PC-3 (cell line): ENCODE measurements around the gene EIF5A2. TPM values are rescaled to one million over a fixed set of nuclear protein-coding genes. Genes with fewer than 3 reads are reported as not detected.

Source experiments
- ATAC-seq: fragments of 200-7000 bp; cut with Tn5 transposase; 2 replicates; pipeline ENCODE4 v1.9.1; 2020; ENCODE audit warnings: mild to moderate bottlenecking, moderate library complexity
- BruUV-seq: library from RNA; stranded (reverse); fragments of 400-500 nt; replicated peaks from 2 replicates; lab custom pipeline; 2021; lab: Mats Ljungman, UMichigan
- CTCF ChIA-PET: fragments of 300-600 bp; sonication (Branson Sonifier 250); formaldehyde crosslinking; loops from one replicate; lab custom pipeline; 2022; ENCODE audit warnings: antibody characterized with exemption; lab: Charles Lee
- POLR2A ChIA-PET: fragments of 300-600 bp; sonication (Branson Sonifier 250); formaldehyde crosslinking; loops from one replicate; lab custom pipeline; 2022; ENCODE audit warnings: antibody characterized with exemption; ENCODE audit not compliant: unreplicated experiment; lab: Charles Lee
- DNase-seq: peaks from one replicate; pipeline ENCODE4 v3.0.0-alpha.2; 2015
- H2AFZ ChIP-seq: fragments of 300-600 bp; sonication (generic); 2 replicates; pipeline ENCODE4 v1.6.0; 2016; ENCODE audit warnings: antibody characterized with exemption, low read length
- H3F3A ChIP-seq: fragments of 300-600 bp; sonication (generic); one replicate; pipeline ENCODE4 v1.6.0; 2017; ENCODE audit warnings: antibody characterized with exemption, low read length, control low read depth, mild to moderate bottlenecking; ENCODE audit not compliant: unreplicated experiment
- H3K27ac ChIP-seq: fragments of 300-600 bp; sonication (generic); 2 replicates; pipeline ENCODE4 v1.5.1; 2016; ENCODE audit warnings: mild to moderate bottlenecking, low read length
- H3K27me3 ChIP-seq: fragments of 300-600 bp; sonication (generic); 2 replicates; pipeline ENCODE4 v1.6.1; 2016; ENCODE audit warnings: low read length, mixed read lengths
- H3K36me3 ChIP-seq: fragments of 300-600 bp; sonication (generic); 2 replicates; pipeline ENCODE4 v1.6.1; 2016; ENCODE audit warnings: low read depth, mixed run types, low read length, mixed read lengths
- H3K4me1 ChIP-seq: fragments of 300-600 bp; sonication (generic); 2 replicates; pipeline ENCODE4 v1.5.1; 2016; ENCODE audit warnings: low read length; ENCODE audit not compliant: insufficient read depth
- H3K4me2 ChIP-seq: fragments of 300-600 bp; sonication (generic); 2 replicates; pipeline ENCODE4 v1.6.0; 2016; ENCODE audit warnings: low read length
- H3K4me3 ChIP-seq: fragments of 300-600 bp; sonication (generic); 2 replicates; pipeline ENCODE4 v1.5.1; 2016; ENCODE audit warnings: mild to moderate bottlenecking, low read length, mixed read lengths
- H3K79me2 ChIP-seq: fragments of 300-600 bp; sonication (generic); 2 replicates; pipeline ENCODE4 v1.6.1; 2017; ENCODE audit warnings: low read length, mixed read lengths
- H3K9ac ChIP-seq: fragments of 300-600 bp; sonication (generic); 2 replicates; pipeline ENCODE4 v1.6.0; 2016; ENCODE audit warnings: mild to moderate bottlenecking, low read length
- H3K9me2 ChIP-seq: fragments of 300-600 bp; sonication (generic); replicated peaks from 2 replicates; pipeline ENCODE4 v1.6.1; 2016; ENCODE audit warnings: mixed run types, low read length, mixed read lengths
- H3K9me3 ChIP-seq: fragments of 300-600 bp; sonication (generic); 2 replicates; pipeline ENCODE4 v1.6.1; 2016; ENCODE audit warnings: low read length, mixed read lengths
- H4K20me1 ChIP-seq: fragments of 300-600 bp; sonication (generic); 2 replicates; pipeline ENCODE4 v1.6.1; 2016; ENCODE audit warnings: low read length, mixed read lengths
- EZH2 ChIP-seq: fragments of 300-600 bp; sonication (generic); IDR thresholded peaks from one replicate; pipeline ENCODE4 v1.6.1; 2017; ENCODE audit warnings: antibody characterized with exemption, mild to moderate bottlenecking, low read length; ENCODE audit not compliant: unreplicated experiment
- EZH2phosphoT487 ChIP-seq: fragments of 300-600 bp; sonication (generic); IDR thresholded peaks from 2 replicates; pipeline ENCODE4 v1.6.1; 2018; ENCODE audit warnings: mild to moderate bottlenecking, antibody characterized with exemption, low read length, borderline replicate concordance
- intact Hi-C: fragments of 100-400 bp; cut with micrococcal nuclease; formaldehyde crosslinking; loops from 2 replicates; pipeline ENCODE4 v1.9.0; 2023
- total RNA-seq: library from RNA; depleted of rRNA; stranded (reverse); fragments of >200 nt; gene quantifications from 2 replicates; pipeline ENCODE4 v1.2.3, GENCODE V29; 2014
- TF ChIP-seq, protein P1 (sequence below): fragments of 300-600 bp; sonication (generic); conservative IDR thresholded peaks from 2 replicates; pipeline ENCODE4 v1.5.1; 2017; ENCODE audit warnings: antibody characterized with exemption, low read depth, mild to moderate bottlenecking, low read length

Gene EIF5A2
- total RNA-seq, 1 experiment from 2014 or later, result 11.1 TPM

DNA sequence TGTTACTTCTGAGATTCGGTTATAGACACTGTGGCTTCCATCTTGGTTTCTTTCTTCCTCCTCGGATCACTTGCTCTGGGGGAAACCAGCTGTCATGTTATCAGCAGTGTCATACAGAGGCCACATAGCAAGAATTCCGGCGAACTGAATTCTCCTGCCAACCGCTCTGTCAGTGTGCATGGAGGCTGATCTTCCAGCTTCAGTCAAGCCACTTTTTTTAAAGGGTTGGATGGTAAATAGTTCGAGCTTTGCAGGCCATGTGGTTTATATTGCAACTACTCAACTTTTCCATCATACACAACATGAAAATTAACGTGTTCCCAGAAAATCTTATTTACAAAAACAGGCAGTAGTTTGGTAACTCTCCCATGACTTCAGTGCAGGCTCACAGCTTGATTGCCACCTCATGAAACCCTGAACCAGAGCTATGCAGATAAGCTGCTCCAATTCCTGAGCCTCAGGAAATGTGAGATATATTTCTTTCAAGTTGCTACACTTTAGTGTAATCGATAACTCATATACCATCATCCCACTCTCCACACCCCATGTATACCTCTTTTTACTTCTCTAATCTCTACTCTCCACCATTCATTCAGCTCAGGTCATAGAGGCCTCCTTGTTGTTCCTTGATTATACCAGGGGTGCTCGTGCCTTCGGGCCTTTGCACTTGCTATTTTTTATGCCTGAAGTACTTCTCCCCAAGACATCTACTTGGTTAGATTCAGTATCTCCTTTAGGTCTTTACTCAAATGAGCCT lies 45.6 kb downstream of the EIF5A2 start:
- Histone ChIP-seq H3K4me1 (peaks cover 7% of the 10 kb centered on the region), H2AFZ (no peak overlapping the region), H3K9ac (no peak overlapping the region), H3F3A (peaks cover 26% of the 10 kb centered on the region), H3K27me3 (no peaks in the 10 kb centered on the region), H3K36me3 (peaks cover 20% of the 10 kb centered on the region), H3K4me2 (no peak overlapping the region), H3K27ac (no peak overlapping the region), H3K9me2 (no peaks in the 10 kb centered on the region), H3K9me3 (no peaks in the 10 kb centered on the region), H3K4me3 (no peak overlapping the region), H3K79me2 (peaks cover 11% of the 10 kb centered on the region), H4K20me1 (peaks cover 23% of the 10 kb centered on the region)
- intact Hi-C loops, result no loop called here
- no peak for DNase-seq
- ChIA-PET POLR2A (no interaction called here), CTCF (interaction anchor here (0.9 kb wide), 1 partner anchor 10 kb away, joined by 3 read pairs; no protein-coding TSS in a partner anchor)
- no peak for ATAC-seq
- TF ChIP-seq, protein P1, sequence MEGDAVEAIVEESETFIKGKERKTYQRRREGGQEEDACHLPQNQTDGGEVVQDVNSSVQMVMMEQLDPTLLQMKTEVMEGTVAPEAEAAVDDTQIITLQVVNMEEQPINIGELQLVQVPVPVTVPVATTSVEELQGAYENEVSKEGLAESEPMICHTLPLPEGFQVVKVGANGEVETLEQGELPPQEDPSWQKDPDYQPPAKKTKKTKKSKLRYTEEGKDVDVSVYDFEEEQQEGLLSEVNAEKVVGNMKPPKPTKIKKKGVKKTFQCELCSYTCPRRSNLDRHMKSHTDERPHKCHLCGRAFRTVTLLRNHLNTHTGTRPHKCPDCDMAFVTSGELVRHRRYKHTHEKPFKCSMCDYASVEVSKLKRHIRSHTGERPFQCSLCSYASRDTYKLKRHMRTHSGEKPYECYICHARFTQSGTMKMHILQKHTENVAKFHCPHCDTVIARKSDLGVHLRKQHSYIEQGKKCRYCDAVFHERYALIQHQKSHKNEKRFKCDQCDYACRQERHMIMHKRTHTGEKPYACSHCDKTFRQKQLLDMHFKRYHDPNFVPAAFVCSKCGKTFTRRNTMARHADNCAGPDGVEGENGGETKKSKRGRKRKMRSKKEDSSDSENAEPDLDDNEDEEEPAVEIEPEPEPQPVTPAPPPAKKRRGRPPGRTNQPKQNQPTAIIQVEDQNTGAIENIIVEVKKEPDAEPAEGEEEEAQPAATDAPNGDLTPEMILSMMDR, result no peak
- TF ChIP-seq EZH2 (no peak), EZH2phosphoT487 (no peak)
- BruUV-seq, result no TSS peak

DNA sequence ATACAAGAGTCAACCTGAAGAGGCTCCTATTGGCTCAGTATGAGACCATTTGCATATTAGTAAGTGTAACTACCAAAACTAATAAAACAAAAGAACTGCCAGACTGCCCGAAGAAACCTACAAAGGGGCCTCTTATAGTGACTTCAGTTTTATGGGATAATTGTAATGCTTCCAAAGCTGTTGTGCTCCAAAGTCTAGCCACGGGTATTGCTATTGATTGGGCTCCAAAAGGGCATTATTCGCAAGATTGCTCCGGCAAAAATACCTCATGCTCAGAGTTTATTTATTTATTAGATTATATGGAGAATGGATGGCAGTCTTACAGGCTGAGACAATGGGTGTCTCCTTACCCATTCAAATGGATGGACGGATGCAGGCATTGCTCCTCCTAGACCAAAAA lies 49.8 kb downstream of the EIF5A2 start:
- ATAC-seq (no peak), DNase-seq (no peak)
- H3K79me2 ChIP-seq, result no peaks in the 10 kb centered on the region
- ChIA-PET CTCF (no interaction called here), POLR2A (no interaction called here)
- H3K27ac ChIP-seq, result no peak overlapping the region
- H4K20me1 ChIP-seq, result no peaks in the 10 kb centered on the region
- H3F3A ChIP-seq, result no peaks in the 10 kb centered on the region
- no peak for TF ChIP-seq EZH2phosphoT487
- no peak for TF ChIP-seq EZH2
- TF ChIP-seq, protein P1, result no peak
- no peaks in the 10 kb centered on the region for H3K27me3 ChIP-seq
- intact Hi-C loops, result no loop called here
- no peaks in the 10 kb centered on the region for H3K4me1 ChIP-seq
- no TSS peak for BruUV-seq
- H3K9me3 ChIP-seq, result no peaks in the 10 kb centered on the region
- H3K9ac ChIP-seq, result no peak overlapping the region
- no peak overlapping the region for H2AFZ ChIP-seq
- no peak overlapping the region for H3K4me2 ChIP-seq
- no peaks in the 10 kb centered on the region for H3K36me3 ChIP-seq
- H3K4me3 ChIP-seq, result no peak overlapping the region
- no peaks in the 10 kb centered on the region for H3K9me2 ChIP-seq

DNA sequence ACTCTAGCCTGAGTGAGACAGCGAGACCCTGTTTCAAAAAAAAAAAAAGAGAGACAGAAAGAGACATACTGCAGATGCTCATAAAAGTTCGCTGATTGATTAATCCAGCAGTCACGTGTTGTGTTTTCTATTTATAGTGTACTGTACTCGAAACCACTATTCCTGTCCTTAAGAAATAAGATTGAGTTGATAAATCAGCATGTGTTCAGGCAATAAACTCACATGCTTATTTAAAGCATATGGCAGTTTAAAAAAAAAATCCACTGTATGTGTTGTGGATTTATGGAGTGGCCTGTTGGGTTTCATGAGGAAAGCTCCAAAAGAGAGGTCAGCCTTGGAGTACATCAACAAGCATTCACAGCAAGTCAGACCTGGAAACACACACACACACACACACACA lies 56.1 kb downstream of the EIF5A2 start:
- POLR2A ChIA-PET, result interaction anchor here (0.7 kb wide), 1 partner anchor 615 kb away, joined by 18 read pairs; no protein-coding TSS in a partner anchor
- Histone ChIP-seq H3K27ac (no peak overlapping the region), H4K20me1 (no peaks in the 10 kb centered on the region), H3F3A (no peaks in the 10 kb centered on the region), H2AFZ (no peak overlapping the region), H3K9me2 (no peaks in the 10 kb centered on the region), H3K79me2 (no peaks in the 10 kb centered on the region), H3K9ac (no peak overlapping the region), H3K27me3 (no peaks in the 10 kb centered on the region), H3K4me3 (no peak overlapping the region), H3K36me3 (no peaks in the 10 kb centered on the region), H3K4me2 (no peak overlapping the region), H3K4me1 (no peaks in the 10 kb centered on the region), H3K9me3 (no peaks in the 10 kb centered on the region)
- ATAC-seq, result no peak
- TF ChIP-seq, protein P1, result no peak
- TF ChIP-seq EZH2, result no peak
- intact Hi-C loops, result no loop called here
- no TSS peak for BruUV-seq
- no peak for DNase-seq
- CTCF ChIA-PET, result no interaction called here
